Fibroblast of lung (primary cell): Measurements from ENCODE around the gene WDR64.

ENCODE experiments used
- EZH2 ChIP-seq: IDR thresholded peaks from 2 replicates; pipeline ENCODE4 v1.5.1; 2012; ENCODE audit warnings: low read length, control low read depth, mild to moderate bottlenecking; ENCODE audit errors: missing control alignments
- TF ChIP-seq, protein P1 (sequence below), 2 donors: IDR thresholded peaks in 1 of 2; conservative IDR thresholded peaks in 1 of 2; 1 replicate in 1 of 2; 2 replicates in 1 of 2; pipeline ENCODE4 v1.5.1; 2011 to 2012; ENCODE audit warnings: low read length in 2 of 2, control low read depth in 1 of 2, inconsistent platforms in 1 of 2, low read depth in 1 of 2, mild to moderate bottlenecking in 1 of 2

GRCh38 chr1:241844593-241844992, 192.5 kb downstream of the WDR64 start:
- TF ChIP-seq, protein P1, sequence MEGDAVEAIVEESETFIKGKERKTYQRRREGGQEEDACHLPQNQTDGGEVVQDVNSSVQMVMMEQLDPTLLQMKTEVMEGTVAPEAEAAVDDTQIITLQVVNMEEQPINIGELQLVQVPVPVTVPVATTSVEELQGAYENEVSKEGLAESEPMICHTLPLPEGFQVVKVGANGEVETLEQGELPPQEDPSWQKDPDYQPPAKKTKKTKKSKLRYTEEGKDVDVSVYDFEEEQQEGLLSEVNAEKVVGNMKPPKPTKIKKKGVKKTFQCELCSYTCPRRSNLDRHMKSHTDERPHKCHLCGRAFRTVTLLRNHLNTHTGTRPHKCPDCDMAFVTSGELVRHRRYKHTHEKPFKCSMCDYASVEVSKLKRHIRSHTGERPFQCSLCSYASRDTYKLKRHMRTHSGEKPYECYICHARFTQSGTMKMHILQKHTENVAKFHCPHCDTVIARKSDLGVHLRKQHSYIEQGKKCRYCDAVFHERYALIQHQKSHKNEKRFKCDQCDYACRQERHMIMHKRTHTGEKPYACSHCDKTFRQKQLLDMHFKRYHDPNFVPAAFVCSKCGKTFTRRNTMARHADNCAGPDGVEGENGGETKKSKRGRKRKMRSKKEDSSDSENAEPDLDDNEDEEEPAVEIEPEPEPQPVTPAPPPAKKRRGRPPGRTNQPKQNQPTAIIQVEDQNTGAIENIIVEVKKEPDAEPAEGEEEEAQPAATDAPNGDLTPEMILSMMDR (conservative IDR thresholded peaks at IDR 0.05 in 1 of 2, IDR thresholded peaks at IDR 0.05 in 1 of 2; ENCODE audit: low read depth in 1 of 2, low read length in 2 of 2) = no peak
- TF ChIP-seq EZH2 = no peak
